Astrocyte of the cerebellum (primary cell): ENCODE results near the gene ATP2C2.
"Not testable (repeated sequence)": the region's sequence is repeated elsewhere in the genome, so short reads cannot be mapped to it uniquely, and the experiment has no call there.

Source experiments
- DNase-seq: peaks from one replicate; pipeline ENCODE4 v3.0.0-alpha.2; 2011; ENCODE audit warnings: low read depth
- H3K4me3 ChIP-seq: 2 replicates; pipeline ENCODE4 v1.5.1; 2011; ENCODE audit warnings: mild to moderate bottlenecking, low read depth, low read length, moderate library complexity
- in situ Hi-C: cut with HindIII; loops from 2 replicates; pipeline ENCODE4 v1.10.0; 2017; ENCODE audit warnings: low sequenced_read_pairs
- TF ChIP-seq, protein P1 (sequence below): IDR thresholded peaks from 2 replicates; pipeline ENCODE4 v1.5.1; 2012; ENCODE audit warnings: low read length, low read depth, moderate library complexity, mild to moderate bottlenecking; ENCODE audit errors: missing control alignments

Gene ATP2C2

DNA sequence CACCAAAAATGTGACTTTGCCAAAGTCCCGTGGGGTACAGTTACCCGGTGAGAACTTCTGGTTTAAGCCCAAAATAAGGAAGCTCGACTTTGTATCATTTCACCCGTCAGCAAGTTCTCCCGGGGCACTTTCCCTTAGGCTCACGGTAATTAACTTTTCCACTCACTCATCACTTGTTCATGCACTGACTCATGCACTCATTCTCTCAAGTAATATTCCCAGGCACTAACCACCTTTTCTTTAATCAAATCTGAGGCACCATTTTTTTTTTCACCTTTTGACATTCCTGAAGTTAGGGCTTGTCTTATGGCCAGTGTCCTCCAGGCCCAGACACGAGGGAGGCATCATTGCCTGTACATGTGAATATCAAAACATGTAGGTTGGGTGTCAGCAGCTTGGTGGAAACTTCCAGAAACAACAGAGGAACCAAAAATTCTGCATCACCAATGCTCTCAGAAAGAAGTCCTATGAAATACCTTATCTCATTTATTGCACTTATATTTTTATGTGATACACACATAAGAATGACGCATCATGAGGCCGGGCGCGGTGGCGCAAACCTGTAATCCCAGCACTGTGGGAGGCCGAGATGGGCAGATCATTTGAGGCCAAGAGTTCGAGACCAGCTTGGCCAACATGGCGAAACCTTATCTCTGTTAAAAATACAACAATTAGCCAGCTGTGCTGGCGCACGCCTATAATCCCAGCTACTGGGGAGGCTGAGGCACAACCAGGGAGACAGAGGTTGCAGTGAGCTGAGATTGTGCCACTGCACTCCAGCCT lies 36.1 kb upstream of the ATP2C2 start:
- in situ Hi-C loops = no loop called here
- no peak overlapping the region for H3K4me3 ChIP-seq
- DNase-seq = no peak
- TF ChIP-seq, protein P1, sequence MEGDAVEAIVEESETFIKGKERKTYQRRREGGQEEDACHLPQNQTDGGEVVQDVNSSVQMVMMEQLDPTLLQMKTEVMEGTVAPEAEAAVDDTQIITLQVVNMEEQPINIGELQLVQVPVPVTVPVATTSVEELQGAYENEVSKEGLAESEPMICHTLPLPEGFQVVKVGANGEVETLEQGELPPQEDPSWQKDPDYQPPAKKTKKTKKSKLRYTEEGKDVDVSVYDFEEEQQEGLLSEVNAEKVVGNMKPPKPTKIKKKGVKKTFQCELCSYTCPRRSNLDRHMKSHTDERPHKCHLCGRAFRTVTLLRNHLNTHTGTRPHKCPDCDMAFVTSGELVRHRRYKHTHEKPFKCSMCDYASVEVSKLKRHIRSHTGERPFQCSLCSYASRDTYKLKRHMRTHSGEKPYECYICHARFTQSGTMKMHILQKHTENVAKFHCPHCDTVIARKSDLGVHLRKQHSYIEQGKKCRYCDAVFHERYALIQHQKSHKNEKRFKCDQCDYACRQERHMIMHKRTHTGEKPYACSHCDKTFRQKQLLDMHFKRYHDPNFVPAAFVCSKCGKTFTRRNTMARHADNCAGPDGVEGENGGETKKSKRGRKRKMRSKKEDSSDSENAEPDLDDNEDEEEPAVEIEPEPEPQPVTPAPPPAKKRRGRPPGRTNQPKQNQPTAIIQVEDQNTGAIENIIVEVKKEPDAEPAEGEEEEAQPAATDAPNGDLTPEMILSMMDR = no peak

DNA sequence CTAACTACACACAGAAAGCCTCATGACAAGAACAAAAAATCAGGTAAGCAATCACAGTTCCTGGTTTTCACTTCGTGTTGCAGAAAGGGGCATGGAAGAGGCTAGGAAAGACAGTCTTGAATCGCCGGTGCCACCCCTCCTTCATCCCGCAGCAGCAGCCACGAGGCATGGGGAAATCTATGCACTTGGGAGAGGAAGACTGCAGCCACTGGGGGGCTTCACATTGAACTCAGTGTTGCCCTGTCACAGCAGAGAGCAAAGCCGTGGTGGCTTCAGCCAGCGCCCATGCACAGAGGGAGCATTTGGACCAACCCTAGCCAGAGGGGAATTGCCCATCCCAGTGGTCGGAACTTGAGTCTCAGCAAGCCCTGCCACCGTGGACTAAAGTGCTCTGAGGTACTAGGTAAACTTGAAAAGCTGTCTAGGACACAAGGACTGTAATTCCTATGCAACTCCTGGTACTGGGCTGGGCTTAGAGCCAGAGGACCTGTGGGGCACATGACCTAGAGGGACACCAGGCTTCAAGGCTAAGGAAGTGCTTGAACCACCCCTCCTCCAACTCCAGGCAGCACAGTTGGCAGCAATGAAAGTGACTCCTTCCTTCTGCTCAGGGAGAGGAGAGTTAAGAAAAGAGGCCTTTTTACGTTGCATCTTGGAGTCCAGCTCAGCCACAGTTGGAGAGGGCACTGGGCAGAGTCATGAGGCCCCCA lies 35.2 kb upstream of the ATP2C2 start:
- TF ChIP-seq, protein P1 = no peak
- no peak for DNase-seq
- in situ Hi-C loops = no loop called here
- no peak overlapping the region for H3K4me3 ChIP-seq

DNA sequence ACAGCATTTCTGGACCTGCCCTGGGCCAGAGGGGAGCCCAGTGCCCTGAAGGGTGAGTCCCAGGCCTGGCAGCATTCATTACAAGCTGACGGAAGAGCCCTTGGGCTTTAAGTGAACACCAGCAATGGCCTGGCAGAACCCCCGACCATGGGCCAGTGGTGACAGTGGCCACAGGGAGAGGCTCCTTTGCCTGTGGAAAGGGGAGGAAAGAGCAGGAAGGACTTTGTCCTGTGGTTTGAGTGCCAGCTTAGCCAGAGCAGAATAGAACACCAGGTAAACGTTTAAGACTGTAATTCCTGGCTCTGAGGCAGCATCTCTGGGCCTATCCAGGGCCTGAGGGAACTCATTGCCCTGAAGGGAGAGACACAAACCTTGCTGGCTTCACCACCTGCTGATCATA lies 34.3 kb upstream of the ATP2C2 start:
- TF ChIP-seq, protein P1 = no peak
- H3K4me3 ChIP-seq = no peak overlapping the region
- in situ Hi-C loops = no loop called here
- no peak for DNase-seq

DNA sequence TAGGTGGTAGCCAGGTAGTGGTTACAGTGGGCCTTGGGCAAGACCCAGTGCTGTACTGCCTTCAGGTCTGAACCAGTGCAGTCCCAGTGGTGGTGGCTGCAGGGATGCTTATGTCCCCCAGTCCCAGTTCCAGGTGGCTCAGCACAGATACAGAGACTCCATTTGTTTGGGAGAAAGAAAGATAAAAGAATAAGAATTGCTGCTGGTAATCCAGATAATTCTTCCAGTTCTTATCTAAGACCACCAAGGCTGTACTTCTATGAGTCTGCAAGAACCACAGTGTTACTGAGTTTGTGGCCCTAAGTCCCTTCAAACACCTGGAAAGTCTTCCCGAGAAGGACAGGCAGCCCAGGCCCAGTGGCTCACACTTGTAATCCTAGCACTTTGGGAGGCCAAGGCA lies 33.9 kb upstream of the ATP2C2 start:
- no peak for DNase-seq
- TF ChIP-seq, protein P1 = no peak
- no peak overlapping the region for H3K4me3 ChIP-seq
- in situ Hi-C loops = no loop called here

DNA sequence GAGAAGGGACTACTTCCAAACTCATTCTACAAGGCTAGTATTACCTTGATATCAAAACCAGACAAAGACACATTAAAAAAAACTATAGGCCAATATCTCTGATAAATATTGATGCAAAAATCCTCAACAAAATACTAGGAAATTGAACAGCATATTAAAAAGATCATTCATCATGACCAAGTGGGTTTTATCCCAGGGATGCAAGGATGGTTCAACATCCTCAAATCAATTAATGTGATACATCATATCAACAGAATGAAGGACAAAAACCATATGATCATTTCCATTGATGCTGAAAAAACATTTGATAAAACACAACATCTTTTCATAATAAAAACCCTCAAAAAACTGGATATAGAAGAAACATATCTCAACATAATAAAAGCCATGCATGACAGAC lies 31.1 kb upstream of the ATP2C2 start:
- DNase-seq, in situ Hi-C loops, H3K4me3 ChIP-seq: not testable (repeated sequence)

DNA sequence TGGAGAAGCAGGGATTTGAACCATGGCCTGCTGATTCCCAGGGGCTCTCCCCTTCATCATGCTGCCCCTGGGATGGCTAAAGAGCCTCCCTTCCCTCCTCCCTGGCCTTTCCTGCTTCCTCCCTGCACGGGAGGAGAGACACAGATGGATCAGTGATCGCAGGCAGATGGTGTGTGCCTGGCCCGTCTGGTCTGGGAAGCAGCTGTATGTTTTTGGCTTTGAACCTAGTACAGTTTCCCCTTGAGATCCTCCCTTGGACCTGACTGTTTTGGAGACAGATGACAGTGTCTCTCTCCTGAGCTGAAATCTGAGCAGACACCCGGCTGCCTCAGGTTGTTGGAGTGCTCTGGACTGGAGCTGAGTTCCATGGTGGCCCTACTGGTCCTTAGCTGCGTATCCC lies 29.0 kb upstream of the ATP2C2 start:
- TF ChIP-seq, protein P1 = no peak
- no peak overlapping the region for H3K4me3 ChIP-seq
- in situ Hi-C loops = no loop called here
- DNase-seq = no peak

DNA sequence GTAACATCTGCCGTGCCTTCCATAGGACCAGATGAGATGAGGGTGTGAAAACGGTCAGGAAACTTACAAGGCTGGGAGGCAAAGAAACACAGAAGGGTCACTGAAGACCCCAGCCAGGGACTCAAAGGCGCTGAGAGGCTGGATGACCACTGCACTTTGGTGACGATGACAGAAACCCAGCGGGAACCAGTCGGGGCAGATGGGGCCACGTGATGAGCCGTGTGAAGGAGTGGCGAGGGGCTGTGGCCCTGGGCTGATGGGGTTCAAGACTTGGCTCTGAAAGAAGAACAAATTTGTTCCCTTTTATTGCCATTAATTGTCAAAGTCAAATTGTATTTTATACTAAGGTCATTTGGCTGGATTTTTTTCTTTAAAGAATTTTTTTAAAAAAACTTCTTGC lies 28.6 kb upstream of the ATP2C2 start:
- in situ Hi-C loops = no loop called here

More for the DNA sequence above, 28.6 kb upstream of the ATP2C2 start:
- no peak overlapping the region for H3K4me3 ChIP-seq
- TF ChIP-seq, protein P1 = no peak
- no peak for DNase-seq
